Measurements from ENCODE around the gene EPB41L5.

EPB41L5 gene

GRCh38 chr2:120177001-120177621 lies 164.2 kb downstream of the EPB41L5 start:
- POLR2A ChIA-PET: interaction anchor here (0.6 to 0.7 kb wide), 2 partner anchors 416 to 498 kb away, joined by 3 read pairs; partner anchors contain the start of gene TMEM177
- peak; percentile 85 for DNase-seq (ENCODE audit: extremely low spot score)
- TF ChIP-seq, protein P1, sequence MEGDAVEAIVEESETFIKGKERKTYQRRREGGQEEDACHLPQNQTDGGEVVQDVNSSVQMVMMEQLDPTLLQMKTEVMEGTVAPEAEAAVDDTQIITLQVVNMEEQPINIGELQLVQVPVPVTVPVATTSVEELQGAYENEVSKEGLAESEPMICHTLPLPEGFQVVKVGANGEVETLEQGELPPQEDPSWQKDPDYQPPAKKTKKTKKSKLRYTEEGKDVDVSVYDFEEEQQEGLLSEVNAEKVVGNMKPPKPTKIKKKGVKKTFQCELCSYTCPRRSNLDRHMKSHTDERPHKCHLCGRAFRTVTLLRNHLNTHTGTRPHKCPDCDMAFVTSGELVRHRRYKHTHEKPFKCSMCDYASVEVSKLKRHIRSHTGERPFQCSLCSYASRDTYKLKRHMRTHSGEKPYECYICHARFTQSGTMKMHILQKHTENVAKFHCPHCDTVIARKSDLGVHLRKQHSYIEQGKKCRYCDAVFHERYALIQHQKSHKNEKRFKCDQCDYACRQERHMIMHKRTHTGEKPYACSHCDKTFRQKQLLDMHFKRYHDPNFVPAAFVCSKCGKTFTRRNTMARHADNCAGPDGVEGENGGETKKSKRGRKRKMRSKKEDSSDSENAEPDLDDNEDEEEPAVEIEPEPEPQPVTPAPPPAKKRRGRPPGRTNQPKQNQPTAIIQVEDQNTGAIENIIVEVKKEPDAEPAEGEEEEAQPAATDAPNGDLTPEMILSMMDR (IDR thresholded peaks at IDR 0.05; ENCODE audit: control extremely low read depth, extremely low read depth, low read depth, missing control alignments): peak; percentile 79
- CTCF ChIA-PET: interaction anchor here (0.6 to 10.0 kb wide), 26 partner anchors 7 to 825 kb away, joined by 3 to 100 read pairs (median 12); partner anchors contain the start of genes PTPN4 and TMEM185B

- TF ChIP-seq, protein P1 (IDR thresholded peaks at IDR 0.05; ENCODE audit: control extremely low read depth, extremely low read depth, low read depth, missing control alignments): no peak
- CTCF ChIA-PET: interaction anchor here (0.7 to 10.0 kb wide), 13 partner anchors 31 to 537 kb away, joined by 3 to 100 read pairs (median 4); partner anchors contain the start of genes TMEM177 and TMEM185B
- POLR2A ChIA-PET: no interaction called here
Measured at GRCh38 chr2:120177973-120178372, 165.1 kb downstream of the EPB41L5 start.

GRCh38 chr2:120179396-120179795 lies 166.5 kb downstream of the EPB41L5 start:
- POLR2A ChIA-PET: no interaction called here
- CTCF ChIA-PET: interaction anchor here (2.2 to 10.0 kb wide), 2 partner anchors 424 to 538 kb away, joined by 6 to 100 read pairs; no protein-coding TSS in a partner anchor
- TF ChIP-seq, protein P1 (IDR thresholded peaks at IDR 0.05; ENCODE audit: control extremely low read depth, extremely low read depth, low read depth, missing control alignments): no peak

More at GRCh38 chr2:120177973-120178372, 165.1 kb downstream of the EPB41L5 start:
- no peak for DNase-seq (ENCODE audit: extremely low spot score)

GRCh38 chr2:120180066-120180465 lies 167.2 kb downstream of the EPB41L5 start:
- POLR2A ChIA-PET: no interaction called here
- DNase-seq (ENCODE audit: extremely low spot score): no peak
- CTCF ChIA-PET: interaction anchor here (1.0 to 10.0 kb wide), 2 partner anchors 29 to 425 kb away, joined by 3 to 100 read pairs; no protein-coding TSS in a partner anchor
- TF ChIP-seq, protein P1 (IDR thresholded peaks at IDR 0.05; ENCODE audit: control extremely low read depth, extremely low read depth, low read depth, missing control alignments): no peak

More at GRCh38 chr2:120179396-120179795, 166.5 kb downstream of the EPB41L5 start:
- DNase-seq (ENCODE audit: extremely low spot score): no peak

DNA sequence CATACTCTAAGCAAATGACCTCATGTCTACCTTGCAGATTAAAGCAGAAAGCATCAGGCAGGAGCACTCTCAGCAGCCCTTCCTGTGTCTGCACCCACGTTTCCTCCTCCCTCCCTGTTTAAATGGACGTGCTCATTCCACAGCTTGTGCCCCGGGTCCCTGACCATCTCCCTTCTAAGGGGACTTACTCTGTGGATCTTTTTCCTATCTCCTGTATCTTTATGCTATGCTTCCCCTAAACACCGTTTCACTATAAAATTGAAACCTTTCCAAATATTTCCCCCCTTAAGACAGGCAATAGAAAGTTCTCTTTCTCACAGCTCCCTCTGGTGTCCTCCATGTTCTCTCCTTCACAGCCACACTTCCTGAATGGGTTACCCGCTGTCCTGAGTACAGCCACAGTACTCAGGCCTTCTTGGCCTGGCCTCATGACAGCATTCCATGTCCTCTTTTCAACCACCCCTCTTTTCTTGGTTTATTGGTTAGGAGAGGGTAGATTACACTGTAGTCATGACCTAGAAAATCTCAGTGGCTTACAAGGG lies 169.2 kb downstream of the EPB41L5 start:
- peak; percentile 22 for DNase-seq (ENCODE audit: extremely low spot score)
- CTCF ChIA-PET: interaction anchor here (10.0 kb wide), 1 partner anchor 427 kb away, joined by 100 read pairs; no protein-coding TSS in a partner anchor
- POLR2A ChIA-PET: no interaction called here

DNA sequence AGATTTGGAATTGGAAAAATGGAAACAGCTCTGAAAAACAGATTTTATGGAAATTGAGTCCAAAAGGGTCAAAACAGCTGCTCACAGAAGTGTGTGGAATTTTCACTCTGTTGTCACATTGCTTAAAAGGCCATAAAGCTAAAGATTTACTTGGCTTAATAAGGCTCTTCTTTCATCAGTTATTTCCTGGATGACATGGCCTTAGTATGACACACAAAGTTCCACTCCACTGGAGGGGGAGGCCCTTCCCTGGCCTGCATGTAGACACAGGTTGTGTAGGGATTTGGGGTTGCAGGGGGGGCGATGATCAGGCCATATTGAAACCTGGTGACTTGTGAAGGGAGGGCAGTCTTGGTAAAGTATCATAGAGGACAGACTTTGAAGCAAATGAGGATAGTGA lies 176.3 kb downstream of the EPB41L5 start:
- CTCF ChIA-PET: interaction anchor here (0.9 kb wide), 1 partner anchor 15 kb away, joined by 3 read pairs; no protein-coding TSS in a partner anchor
- DNase-seq (ENCODE audit: extremely low spot score): no peak

More for the DNA sequence above, 169.2 kb downstream of the EPB41L5 start:
- TF ChIP-seq, protein P1 (IDR thresholded peaks at IDR 0.05; ENCODE audit: control extremely low read depth, extremely low read depth, low read depth, missing control alignments): no peak

More for the DNA sequence above, 176.3 kb downstream of the EPB41L5 start:
- TF ChIP-seq, protein P1 (IDR thresholded peaks at IDR 0.05; ENCODE audit: control extremely low read depth, extremely low read depth, low read depth, missing control alignments): no peak
- POLR2A ChIA-PET: no interaction called here
